Measurements from ENCODE around the gene CGB2. TPM values are rescaled to one million over a fixed set of nuclear protein-coding genes. Genes with fewer than 3 reads are reported as not detected.
"Not testable (repeated sequence)": the region's sequence is repeated elsewhere in the genome, so short reads cannot be mapped to it uniquely, and the experiment has no call there.

The CGB2 gene
- total RNA-seq, 5 donors from 2014 or later (not counting 1 experiment from before 2014, with no cell fraction given), result not detected

DNA sequence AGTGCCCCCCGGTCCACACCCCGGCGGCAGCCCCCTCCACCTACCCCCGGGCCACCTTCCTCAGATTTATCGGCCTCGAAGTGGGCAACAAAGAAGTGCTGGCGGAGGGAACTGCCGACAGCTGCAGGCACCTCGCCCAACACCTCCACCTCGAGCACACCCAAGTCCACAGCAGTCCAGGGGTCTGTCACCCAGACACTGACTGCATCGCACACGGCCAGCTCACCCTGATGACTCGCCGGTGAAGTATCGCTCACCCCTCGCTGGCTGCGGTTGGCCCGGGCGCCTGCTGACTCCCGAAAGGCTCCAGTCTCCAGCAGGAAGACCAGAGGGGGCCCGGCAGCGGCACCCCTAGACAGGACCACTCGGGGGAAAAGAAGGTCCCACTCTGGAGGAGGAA, 6.1 kb upstream of the CGB2 start:
- H3K27me3 ChIP-seq (replicated peaks in 1 of 2; ENCODE audit: control insufficient read depth in 2 of 2, extremely low read depth in 1 of 2, insufficient read depth in 2 of 2, low read length in 1 of 2); H3K9me3 Mint-ChIP-seq; H3K27ac ChIP-seq (ENCODE audit: low read length); H3K4me1 Mint-ChIP-seq; H3K27me3 Mint-ChIP-seq; POLR2A ChIA-PET; H3K27ac Mint-ChIP-seq; H3K36me3 Mint-ChIP-seq; ATAC-seq (replicated peaks in 1 of 4); H3K36me3 ChIP-seq (ENCODE audit: control insufficient read depth in 2 of 2, extremely low read depth in 1 of 2, insufficient read depth in 1 of 2, low read length in 1 of 2); H3K4me3 ChIP-seq (ENCODE audit: control insufficient read depth in 1 of 2, extremely low read depth in 1 of 2, low read length in 1 of 2); CTCF ChIA-PET; H3K4me1 ChIP-seq (ENCODE audit: control insufficient read depth in 1 of 2, extremely low read depth in 1 of 2, insufficient read depth in 2 of 2, low read length in 2 of 2); DNase-seq; H3K9me3 ChIP-seq; H3K4me3 Mint-ChIP-seq: not testable (repeated sequence)
- 88% methylated on average over 7 of the region's 23 CpGs for WGBS (ENCODE audit: insufficient coverage)

GRCh38 chr19:49028686-49029085, 3.0 kb upstream of the CGB2 start:
- H3K27me3 ChIP-seq (replicated peaks in 1 of 2; ENCODE audit: control insufficient read depth in 2 of 2, extremely low read depth in 1 of 2, insufficient read depth in 2 of 2, low read length in 1 of 2); H3K4me1 ChIP-seq (ENCODE audit: control insufficient read depth in 1 of 2, extremely low read depth in 1 of 2, insufficient read depth in 2 of 2, low read length in 2 of 2); H3K9me3 ChIP-seq; H3K4me1 Mint-ChIP-seq; DNase-seq; H3K9me3 Mint-ChIP-seq; H3K4me3 Mint-ChIP-seq; H3K27ac Mint-ChIP-seq; POLR2A ChIA-PET; ATAC-seq (replicated peaks in 1 of 4); H3K27ac ChIP-seq (ENCODE audit: low read length); CTCF ChIA-PET; H3K36me3 ChIP-seq (ENCODE audit: control insufficient read depth in 2 of 2, extremely low read depth in 1 of 2, insufficient read depth in 1 of 2, low read length in 1 of 2); H3K36me3 Mint-ChIP-seq; H3K4me3 ChIP-seq (ENCODE audit: control insufficient read depth in 1 of 2, extremely low read depth in 1 of 2, low read length in 1 of 2): not testable (repeated sequence)
- peaks cover 4 to 11% of the 10 kb centered on the region in 2 donors for H3K27me3 Mint-ChIP-seq
- WGBS (ENCODE audit: insufficient coverage), result no CpG with 5 or more reads among the region's 9 CpGs

- H3K27me3 ChIP-seq (replicated peaks in 1 of 2; ENCODE audit: control insufficient read depth in 2 of 2, extremely low read depth in 1 of 2, insufficient read depth in 2 of 2, low read length in 1 of 2); CTCF ChIA-PET; H3K27ac Mint-ChIP-seq; H3K27ac ChIP-seq (ENCODE audit: low read length); H3K4me3 ChIP-seq (ENCODE audit: control insufficient read depth in 1 of 2, extremely low read depth in 1 of 2, low read length in 1 of 2); H3K4me1 Mint-ChIP-seq; ATAC-seq (replicated peaks in 1 of 4); DNase-seq; POLR2A ChIA-PET; H3K36me3 Mint-ChIP-seq; H3K4me3 Mint-ChIP-seq; H3K36me3 ChIP-seq (ENCODE audit: control insufficient read depth in 2 of 2, extremely low read depth in 1 of 2, insufficient read depth in 1 of 2, low read length in 1 of 2); H3K4me1 ChIP-seq (ENCODE audit: control insufficient read depth in 1 of 2, extremely low read depth in 1 of 2, insufficient read depth in 2 of 2, low read length in 2 of 2); H3K9me3 Mint-ChIP-seq; H3K9me3 ChIP-seq: not testable (repeated sequence)
- H3K27me3 Mint-ChIP-seq, result peaks cover 4 to 11% of the 10 kb centered on the region in 2 donors
- 100% methylated on average over 7 of the region's 14 CpGs for WGBS (ENCODE audit: insufficient coverage)
Measured at GRCh38 chr19:49029749-49030148, 1.9 kb upstream of the CGB2 start.

GRCh38 chr19:49030323-49030722, 1.4 kb upstream of the CGB2 start:
- H3K36me3 ChIP-seq (ENCODE audit: control insufficient read depth in 2 of 2, extremely low read depth in 1 of 2, insufficient read depth in 1 of 2, low read length in 1 of 2); ATAC-seq (replicated peaks in 1 of 4); H3K27ac ChIP-seq (ENCODE audit: low read length); CTCF ChIA-PET; H3K36me3 Mint-ChIP-seq; H3K27ac Mint-ChIP-seq; H3K4me1 ChIP-seq (ENCODE audit: control insufficient read depth in 1 of 2, extremely low read depth in 1 of 2, insufficient read depth in 2 of 2, low read length in 2 of 2); H3K27me3 ChIP-seq (replicated peaks in 1 of 2; ENCODE audit: control insufficient read depth in 2 of 2, extremely low read depth in 1 of 2, insufficient read depth in 2 of 2, low read length in 1 of 2); H3K9me3 ChIP-seq; H3K9me3 Mint-ChIP-seq; DNase-seq; H3K4me1 Mint-ChIP-seq; POLR2A ChIA-PET; H3K4me3 ChIP-seq (ENCODE audit: control insufficient read depth in 1 of 2, extremely low read depth in 1 of 2, low read length in 1 of 2); H3K4me3 Mint-ChIP-seq: not testable (repeated sequence)
- no CpG with 5 or more reads among the region's 8 CpGs for WGBS (ENCODE audit: insufficient coverage)
- peaks cover 4 to 12% of the 10 kb centered on the region in 2 donors for H3K27me3 Mint-ChIP-seq

GRCh38 chr19:49036815-49037214, 5.1 kb downstream of the CGB2 start, which contains the start of gene CGB1:
CGB1 (minus strand) TSS chr19:49036895; CDS start chr19:49036711, 184 bp downstream.
- H3K4me1 ChIP-seq (ENCODE audit: control insufficient read depth in 1 of 2, extremely low read depth in 1 of 2, insufficient read depth in 2 of 2, low read length in 2 of 2); H3K4me3 Mint-ChIP-seq; CTCF ChIA-PET; H3K9me3 ChIP-seq; H3K4me1 Mint-ChIP-seq; H3K27me3 Mint-ChIP-seq; H3K36me3 ChIP-seq (ENCODE audit: control insufficient read depth in 2 of 2, extremely low read depth in 1 of 2, insufficient read depth in 1 of 2, low read length in 1 of 2); H3K4me3 ChIP-seq (ENCODE audit: control insufficient read depth in 1 of 2, extremely low read depth in 1 of 2, low read length in 1 of 2); H3K27ac ChIP-seq (ENCODE audit: low read length); H3K27me3 ChIP-seq (replicated peaks in 1 of 2; ENCODE audit: control insufficient read depth in 2 of 2, extremely low read depth in 1 of 2, insufficient read depth in 2 of 2, low read length in 1 of 2); H3K36me3 Mint-ChIP-seq; POLR2A ChIA-PET; ATAC-seq (replicated peaks in 1 of 4); H3K9me3 Mint-ChIP-seq; H3K27ac Mint-ChIP-seq: not testable (repeated sequence)
- DNase-seq, result peak in 10 of 35 experiments; percentile 12 to 50 (median 30)
- WGBS (ENCODE audit: insufficient coverage), result 29% methylated on average over 4 of the region's 18 CpGs

- H3K9me3 ChIP-seq; ATAC-seq (replicated peaks in 1 of 4); H3K4me3 Mint-ChIP-seq; H3K9me3 Mint-ChIP-seq; CTCF ChIA-PET; H3K27me3 ChIP-seq (replicated peaks in 1 of 2; ENCODE audit: control insufficient read depth in 2 of 2, extremely low read depth in 1 of 2, insufficient read depth in 2 of 2, low read length in 1 of 2); POLR2A ChIA-PET; H3K27me3 Mint-ChIP-seq; H3K4me3 ChIP-seq (ENCODE audit: control insufficient read depth in 1 of 2, extremely low read depth in 1 of 2, low read length in 1 of 2); H3K36me3 ChIP-seq (ENCODE audit: control insufficient read depth in 2 of 2, extremely low read depth in 1 of 2, insufficient read depth in 1 of 2, low read length in 1 of 2); H3K27ac Mint-ChIP-seq; H3K4me1 ChIP-seq (ENCODE audit: control insufficient read depth in 1 of 2, extremely low read depth in 1 of 2, insufficient read depth in 2 of 2, low read length in 2 of 2); H3K4me1 Mint-ChIP-seq; DNase-seq; H3K36me3 Mint-ChIP-seq; H3K27ac ChIP-seq (ENCODE audit: low read length): not testable (repeated sequence)
- WGBS (ENCODE audit: insufficient coverage), result no CpG with 5 or more reads among the region's 8 CpGs
Measured at GRCh38 chr19:49038111-49038510, 6.4 kb downstream of the CGB2 start.

GRCh38 chr19:49038557-49039276, 7.0 kb downstream of the CGB2 start:
- 84% methylated on average over 9 of the region's 26 CpGs for WGBS (ENCODE audit: insufficient coverage)
- H3K36me3 Mint-ChIP-seq; H3K4me3 Mint-ChIP-seq; CTCF ChIA-PET; H3K36me3 ChIP-seq (ENCODE audit: control insufficient read depth in 2 of 2, extremely low read depth in 1 of 2, insufficient read depth in 1 of 2, low read length in 1 of 2); H3K27me3 Mint-ChIP-seq; H3K9me3 ChIP-seq; H3K4me3 ChIP-seq (ENCODE audit: control insufficient read depth in 1 of 2, extremely low read depth in 1 of 2, low read length in 1 of 2); H3K27ac Mint-ChIP-seq; H3K4me1 ChIP-seq (ENCODE audit: control insufficient read depth in 1 of 2, extremely low read depth in 1 of 2, insufficient read depth in 2 of 2, low read length in 2 of 2); H3K9me3 Mint-ChIP-seq; POLR2A ChIA-PET; H3K27ac ChIP-seq (ENCODE audit: low read length); H3K27me3 ChIP-seq (replicated peaks in 1 of 2; ENCODE audit: control insufficient read depth in 2 of 2, extremely low read depth in 1 of 2, insufficient read depth in 2 of 2, low read length in 1 of 2); DNase-seq; ATAC-seq (replicated peaks in 1 of 4); H3K4me1 Mint-ChIP-seq: not testable (repeated sequence)

Measured in T-cell (primary cell).